ENCODE measurements around the gene AANAT.

AANAT gene

DNA sequence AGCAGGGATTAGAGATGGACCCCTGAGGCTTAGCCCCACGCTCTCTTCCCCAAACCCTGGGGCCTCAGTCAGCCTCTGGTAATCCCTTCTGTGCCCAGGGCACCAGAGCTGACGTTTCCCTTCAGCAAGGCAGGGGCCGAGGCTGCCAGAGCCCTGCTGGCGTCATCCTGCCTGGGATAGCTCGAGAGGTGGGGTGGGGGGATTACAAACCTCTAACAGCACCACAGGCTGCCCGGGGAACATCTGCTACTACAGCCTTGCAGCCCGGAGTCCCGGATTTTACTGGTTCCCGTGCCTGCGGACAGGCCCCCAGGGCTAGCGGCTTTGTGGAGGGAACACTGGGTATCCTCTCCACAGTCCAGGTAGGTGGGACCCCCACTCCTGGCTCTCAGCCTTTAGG is at the start of gene AANAT:
Gene AANAT (plus strand): TSS at position 238 of the 400 bp plus-strand sequence. CDS start 1,144 bp downstream, outside the sequence.
- 0 out of 2 replicates have a peak, but pooled peaks cover under 1% of the 10 kb centered on the region for H3K36me3 ChIP-seq (ENCODE audit: low read depth)
- no peak within 1 kb of the TSS for H3K4me3 ChIP-seq (ENCODE audit: severe bottlenecking)
- ATAC-seq (ENCODE audit: low read depth) (no peak), DNase-seq (ENCODE audit: low spot score) (no peak)
- no peaks in the 10 kb centered on the region for H3K4me1 ChIP-seq (ENCODE audit: insufficient read depth, poor library complexity, severe bottlenecking)
- TF ChIP-seq, protein P1, sequence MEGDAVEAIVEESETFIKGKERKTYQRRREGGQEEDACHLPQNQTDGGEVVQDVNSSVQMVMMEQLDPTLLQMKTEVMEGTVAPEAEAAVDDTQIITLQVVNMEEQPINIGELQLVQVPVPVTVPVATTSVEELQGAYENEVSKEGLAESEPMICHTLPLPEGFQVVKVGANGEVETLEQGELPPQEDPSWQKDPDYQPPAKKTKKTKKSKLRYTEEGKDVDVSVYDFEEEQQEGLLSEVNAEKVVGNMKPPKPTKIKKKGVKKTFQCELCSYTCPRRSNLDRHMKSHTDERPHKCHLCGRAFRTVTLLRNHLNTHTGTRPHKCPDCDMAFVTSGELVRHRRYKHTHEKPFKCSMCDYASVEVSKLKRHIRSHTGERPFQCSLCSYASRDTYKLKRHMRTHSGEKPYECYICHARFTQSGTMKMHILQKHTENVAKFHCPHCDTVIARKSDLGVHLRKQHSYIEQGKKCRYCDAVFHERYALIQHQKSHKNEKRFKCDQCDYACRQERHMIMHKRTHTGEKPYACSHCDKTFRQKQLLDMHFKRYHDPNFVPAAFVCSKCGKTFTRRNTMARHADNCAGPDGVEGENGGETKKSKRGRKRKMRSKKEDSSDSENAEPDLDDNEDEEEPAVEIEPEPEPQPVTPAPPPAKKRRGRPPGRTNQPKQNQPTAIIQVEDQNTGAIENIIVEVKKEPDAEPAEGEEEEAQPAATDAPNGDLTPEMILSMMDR (IDR thresholded peaks at IDR 0.05; ENCODE audit: poor library complexity, severe bottlenecking): no peak
- H3K27me3 ChIP-seq (ENCODE audit: insufficient read depth, poor library complexity, severe bottlenecking): no peaks in the 10 kb centered on the region
- no peak within 1 kb of the TSS for H3K27ac ChIP-seq (ENCODE audit: poor library complexity, severe bottlenecking)
- H3K9me3 ChIP-seq (ENCODE audit: severe bottlenecking): no peaks in the 10 kb centered on the region

DNA sequence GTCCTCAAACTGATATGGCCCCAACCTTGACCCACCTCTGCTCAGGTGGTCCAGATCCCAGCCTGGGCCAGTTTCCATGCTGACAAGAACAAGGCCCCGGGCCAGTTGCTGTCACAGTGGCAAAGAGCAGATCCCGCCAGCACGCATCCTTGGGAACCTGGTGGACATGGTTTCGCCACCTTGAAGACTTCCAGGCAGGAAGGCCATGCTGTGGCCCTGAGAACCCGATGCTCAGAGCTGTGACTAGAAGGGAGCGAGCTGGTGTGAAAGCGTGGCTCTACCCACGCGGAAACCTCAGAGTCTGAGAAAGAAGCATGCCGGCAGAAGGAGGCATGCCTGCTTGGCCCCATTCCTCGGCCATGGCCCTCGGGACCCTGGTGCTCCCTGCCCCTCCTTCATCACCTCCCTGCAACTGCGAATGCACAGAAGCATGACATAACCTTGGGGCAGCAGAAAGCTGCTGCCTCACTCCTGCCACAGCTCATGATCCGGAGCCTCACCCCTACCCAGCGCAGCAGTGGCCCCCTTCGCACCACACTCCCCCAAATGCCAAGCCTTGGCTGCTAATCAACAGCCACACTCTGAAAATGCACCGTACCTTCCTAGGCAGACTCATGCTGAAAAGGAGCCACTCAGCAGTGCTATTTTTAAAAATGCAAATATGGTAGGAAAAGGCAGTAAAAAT is 47.7 kb upstream of the AANAT start:
- H3K27ac ChIP-seq (ENCODE audit: poor library complexity, severe bottlenecking): no peak overlapping the region
- TF ChIP-seq, protein P1 (IDR thresholded peaks at IDR 0.05; ENCODE audit: poor library complexity, severe bottlenecking): no peak
- no peak for ATAC-seq (ENCODE audit: low read depth)
- 0 out of 2 replicates have a peak, but pooled peaks cover 6% of the 10 kb centered on the region for H3K36me3 ChIP-seq (ENCODE audit: low read depth)
- no peaks in the 10 kb centered on the region for H3K27me3 ChIP-seq (ENCODE audit: insufficient read depth, poor library complexity, severe bottlenecking)
- H3K4me1 ChIP-seq (ENCODE audit: insufficient read depth, poor library complexity, severe bottlenecking): no peaks in the 10 kb centered on the region
- no peak overlapping the region for H3K4me3 ChIP-seq (ENCODE audit: severe bottlenecking)
- no peak for DNase-seq (ENCODE audit: low spot score)
- H3K9me3 ChIP-seq (ENCODE audit: severe bottlenecking): no peaks in the 10 kb centered on the region

DNA sequence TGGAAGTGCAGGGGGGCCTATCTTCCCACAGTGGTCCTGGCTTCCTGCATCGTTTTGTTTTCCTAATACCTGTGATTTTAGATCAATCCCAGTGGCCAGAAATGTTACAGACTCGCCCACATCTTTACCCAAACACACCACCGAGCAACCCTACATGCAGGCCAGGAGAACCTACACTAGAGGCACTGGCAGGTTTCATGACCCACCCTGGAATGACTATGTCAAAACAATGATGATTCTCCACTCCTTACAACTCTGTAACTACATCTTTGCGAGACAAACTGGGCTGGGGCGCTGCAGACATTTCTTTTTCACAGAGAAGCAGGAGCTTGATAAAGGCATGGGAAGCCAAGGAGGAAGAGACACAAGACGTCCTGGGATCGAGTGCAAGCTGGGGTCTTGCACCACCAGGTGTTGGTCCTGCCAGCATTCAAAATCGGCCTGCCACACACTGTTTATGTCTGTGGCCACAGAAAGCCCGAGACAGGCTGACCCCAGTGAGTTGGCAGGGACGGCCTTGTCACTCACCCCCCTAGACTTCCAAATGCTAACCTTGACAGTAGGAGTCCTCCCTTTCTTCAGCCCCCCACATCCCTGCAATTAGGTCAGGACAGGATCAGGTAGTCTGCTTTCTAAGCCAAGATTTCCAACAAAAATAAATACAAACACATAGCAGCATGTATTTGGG is 46.9 kb upstream of the AANAT start:
- TF ChIP-seq, protein P1 (IDR thresholded peaks at IDR 0.05; ENCODE audit: poor library complexity, severe bottlenecking): no peak
- Histone ChIP-seq H3K4me1 (ENCODE audit: insufficient read depth, poor library complexity, severe bottlenecking) (no peaks in the 10 kb centered on the region), H3K27me3 (ENCODE audit: insufficient read depth, poor library complexity, severe bottlenecking) (no peaks in the 10 kb centered on the region), H3K9me3 (ENCODE audit: severe bottlenecking) (no peaks in the 10 kb centered on the region), H3K4me3 (ENCODE audit: severe bottlenecking) (no peak overlapping the region), H3K36me3 (ENCODE audit: low read depth) (0 out of 2 replicates have a peak, but pooled peaks cover 4% of the 10 kb centered on the region), H3K27ac (ENCODE audit: poor library complexity, severe bottlenecking) (no peak overlapping the region)
- no peak for ATAC-seq (ENCODE audit: low read depth)
- no peak for DNase-seq (ENCODE audit: low spot score)

DNA sequence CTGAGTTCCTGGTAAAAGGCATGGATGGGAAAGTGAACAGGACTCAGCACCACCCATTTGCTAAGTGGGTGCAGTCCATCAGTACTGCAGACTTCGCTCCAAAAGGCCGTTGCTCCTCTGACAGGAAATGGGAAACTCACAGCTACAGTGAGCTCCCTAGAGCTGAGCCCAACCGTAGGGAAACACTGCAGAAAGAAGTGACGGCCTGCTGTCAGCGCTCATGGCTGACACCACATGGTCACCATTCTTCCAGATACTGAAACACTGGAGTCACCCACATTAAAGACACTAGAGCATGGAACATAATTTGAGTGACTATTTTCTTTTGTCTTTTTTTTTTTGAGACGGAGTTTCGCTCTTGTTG is 46.4 kb upstream of the AANAT start:
- H3K36me3 ChIP-seq (ENCODE audit: low read depth): no peaks in the 10 kb centered on the region
- H3K4me3 ChIP-seq (ENCODE audit: severe bottlenecking): no peak overlapping the region
- H3K27ac ChIP-seq (ENCODE audit: poor library complexity, severe bottlenecking): no peak overlapping the region
- DNase-seq (ENCODE audit: low spot score) (no peak), ATAC-seq (ENCODE audit: low read depth) (no peak)
- TF ChIP-seq, protein P1 (IDR thresholded peaks at IDR 0.05; ENCODE audit: poor library complexity, severe bottlenecking): no peak
- H3K4me1 ChIP-seq (ENCODE audit: insufficient read depth, poor library complexity, severe bottlenecking): no peaks in the 10 kb centered on the region
- no peaks in the 10 kb centered on the region for H3K9me3 ChIP-seq (ENCODE audit: severe bottlenecking)
- H3K27me3 ChIP-seq (ENCODE audit: insufficient read depth, poor library complexity, severe bottlenecking): no peaks in the 10 kb centered on the region

DNA sequence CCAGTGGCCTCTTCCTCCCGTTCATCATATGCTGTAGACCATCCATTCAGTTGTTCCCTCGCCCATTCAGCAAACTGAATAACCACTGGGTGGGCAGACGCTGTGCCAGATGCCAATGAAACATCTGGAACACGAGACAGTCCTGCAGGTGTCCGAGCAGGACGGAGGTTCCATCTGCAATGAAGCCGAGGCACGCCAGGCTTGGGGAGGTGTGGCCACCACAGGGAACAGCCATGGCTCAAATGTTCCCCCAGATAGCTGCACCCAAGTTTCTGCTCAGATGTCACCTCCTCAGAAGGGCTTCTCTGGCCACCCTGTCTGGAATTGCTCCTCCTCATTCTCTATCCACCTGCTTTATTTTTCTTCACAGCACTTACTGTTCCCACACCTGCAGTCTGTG is 45.0 kb upstream of the AANAT start:
- H3K9me3 ChIP-seq (ENCODE audit: severe bottlenecking): no peaks in the 10 kb centered on the region

More for the DNA sequence above, 45.0 kb upstream of the AANAT start:
- ATAC-seq (ENCODE audit: low read depth) (no peak), DNase-seq (ENCODE audit: low spot score) (no peak)
- TF ChIP-seq, protein P1 (IDR thresholded peaks at IDR 0.05; ENCODE audit: poor library complexity, severe bottlenecking): no peak
- Histone ChIP-seq H3K36me3 (ENCODE audit: low read depth) (no peaks in the 10 kb centered on the region), H3K27ac (ENCODE audit: poor library complexity, severe bottlenecking) (no peak overlapping the region), H3K4me3 (ENCODE audit: severe bottlenecking) (no peak overlapping the region), H3K27me3 (ENCODE audit: insufficient read depth, poor library complexity, severe bottlenecking) (no peaks in the 10 kb centered on the region), H3K4me1 (ENCODE audit: insufficient read depth, poor library complexity, severe bottlenecking) (no peaks in the 10 kb centered on the region)

All from RWPE2 (cell line).